ENCODE measurements around the gene TSPAN31.

- TF ChIP-seq SIN3A (IDR thresholded peaks at IDR 0.05; ENCODE audit: borderline replicate concordance, insufficient read depth, low read length) (no peak), POLR2AphosphoS5 (IDR thresholded peaks at IDR 0.05; ENCODE audit: low read depth, low read length) (no peak)
- TF ChIP-seq, protein P1, sequence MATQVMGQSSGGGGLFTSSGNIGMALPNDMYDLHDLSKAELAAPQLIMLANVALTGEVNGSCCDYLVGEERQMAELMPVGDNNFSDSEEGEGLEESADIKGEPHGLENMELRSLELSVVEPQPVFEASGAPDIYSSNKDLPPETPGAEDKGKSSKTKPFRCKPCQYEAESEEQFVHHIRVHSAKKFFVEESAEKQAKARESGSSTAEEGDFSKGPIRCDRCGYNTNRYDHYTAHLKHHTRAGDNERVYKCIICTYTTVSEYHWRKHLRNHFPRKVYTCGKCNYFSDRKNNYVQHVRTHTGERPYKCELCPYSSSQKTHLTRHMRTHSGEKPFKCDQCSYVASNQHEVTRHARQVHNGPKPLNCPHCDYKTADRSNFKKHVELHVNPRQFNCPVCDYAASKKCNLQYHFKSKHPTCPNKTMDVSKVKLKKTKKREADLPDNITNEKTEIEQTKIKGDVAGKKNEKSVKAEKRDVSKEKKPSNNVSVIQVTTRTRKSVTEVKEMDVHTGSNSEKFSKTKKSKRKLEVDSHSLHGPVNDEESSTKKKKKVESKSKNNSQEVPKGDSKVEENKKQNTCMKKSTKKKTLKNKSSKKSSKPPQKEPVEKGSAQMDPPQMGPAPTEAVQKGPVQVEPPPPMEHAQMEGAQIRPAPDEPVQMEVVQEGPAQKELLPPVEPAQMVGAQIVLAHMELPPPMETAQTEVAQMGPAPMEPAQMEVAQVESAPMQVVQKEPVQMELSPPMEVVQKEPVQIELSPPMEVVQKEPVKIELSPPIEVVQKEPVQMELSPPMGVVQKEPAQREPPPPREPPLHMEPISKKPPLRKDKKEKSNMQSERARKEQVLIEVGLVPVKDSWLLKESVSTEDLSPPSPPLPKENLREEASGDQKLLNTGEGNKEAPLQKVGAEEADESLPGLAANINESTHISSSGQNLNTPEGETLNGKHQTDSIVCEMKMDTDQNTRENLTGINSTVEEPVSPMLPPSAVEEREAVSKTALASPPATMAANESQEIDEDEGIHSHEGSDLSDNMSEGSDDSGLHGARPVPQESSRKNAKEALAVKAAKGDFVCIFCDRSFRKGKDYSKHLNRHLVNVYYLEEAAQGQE (IDR thresholded peaks at IDR 0.05; ENCODE audit: insufficient read depth in 1 of 2, low read depth in 2 of 2, low read length in 2 of 2): no peak
Measured at GRCh38 chr12:57783466-57783801, 38.6 kb downstream of the TSPAN31 start.
